NCI-H1048 (cell line): ENCODE results near the gene FBN3.

Source experiments
- DNase-seq: peaks from one replicate; lab custom pipeline; 2025; lab: John Stamatoyannopoulos, UW

The FBN3 gene

GRCh38 chr19:8020681-8021080 lies 128.7 kb downstream of the FBN3 start:
- DNase-seq = no peak

GRCh38 chr19:8017808-8018207 lies 131.6 kb downstream of the FBN3 start:
- no peak for DNase-seq
